Epithelial cell of proximal tubule (primary cell): ENCODE measurements around the gene ZNF714. TPM values are rescaled to one million over a fixed set of nuclear protein-coding genes. Genes with fewer than 3 reads are reported as not detected.

Experiments used
- DNase-seq: peaks from one replicate; pipeline ENCODE4 v3.0.0-alpha.2; 2011; ENCODE audit warnings: low read depth
- H3K4me3 ChIP-seq: 2 replicates; pipeline ENCODE4 v1.5.1; 2011; ENCODE audit warnings: low read depth, mild to moderate bottlenecking, low read length
- total RNA-seq: library from RNA; depleted of rRNA; stranded (reverse); fragments of >200 nt; gene quantifications from 2 replicates; pipeline ENCODE4 v1.2.3, GENCODE V29; 2015
- TF ChIP-seq, protein P1 (sequence below): conservative IDR thresholded peaks from 2 replicates; pipeline ENCODE4 v1.5.1; 2012; ENCODE audit warnings: low read depth, mild to moderate bottlenecking, low read length

ZNF714 gene
- total RNA-seq, 1 donor from 2014 or later: 7.6 TPM

DNA sequence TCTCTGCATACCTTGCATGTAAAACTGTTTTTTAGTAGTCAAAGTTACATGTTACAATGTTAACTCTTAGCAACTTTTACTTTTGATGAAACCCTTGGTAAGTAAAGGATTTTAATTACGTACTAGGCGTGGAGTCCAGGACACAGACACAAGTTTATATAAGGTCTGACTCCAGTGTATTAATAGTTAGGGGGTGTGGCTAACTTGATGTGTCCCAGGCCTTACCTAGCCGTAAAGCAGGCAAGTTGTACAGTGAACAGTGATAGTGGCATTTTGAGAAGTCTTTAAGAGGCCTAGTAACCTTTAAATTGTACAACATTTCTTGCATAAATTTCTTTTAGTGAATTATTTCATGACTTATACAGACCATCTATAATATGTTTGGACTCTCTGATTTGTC lies 5.9 kb downstream of the ZNF714 start:
- H3K4me3 ChIP-seq: no peak overlapping the region
- no peak for DNase-seq
- TF ChIP-seq, protein P1, sequence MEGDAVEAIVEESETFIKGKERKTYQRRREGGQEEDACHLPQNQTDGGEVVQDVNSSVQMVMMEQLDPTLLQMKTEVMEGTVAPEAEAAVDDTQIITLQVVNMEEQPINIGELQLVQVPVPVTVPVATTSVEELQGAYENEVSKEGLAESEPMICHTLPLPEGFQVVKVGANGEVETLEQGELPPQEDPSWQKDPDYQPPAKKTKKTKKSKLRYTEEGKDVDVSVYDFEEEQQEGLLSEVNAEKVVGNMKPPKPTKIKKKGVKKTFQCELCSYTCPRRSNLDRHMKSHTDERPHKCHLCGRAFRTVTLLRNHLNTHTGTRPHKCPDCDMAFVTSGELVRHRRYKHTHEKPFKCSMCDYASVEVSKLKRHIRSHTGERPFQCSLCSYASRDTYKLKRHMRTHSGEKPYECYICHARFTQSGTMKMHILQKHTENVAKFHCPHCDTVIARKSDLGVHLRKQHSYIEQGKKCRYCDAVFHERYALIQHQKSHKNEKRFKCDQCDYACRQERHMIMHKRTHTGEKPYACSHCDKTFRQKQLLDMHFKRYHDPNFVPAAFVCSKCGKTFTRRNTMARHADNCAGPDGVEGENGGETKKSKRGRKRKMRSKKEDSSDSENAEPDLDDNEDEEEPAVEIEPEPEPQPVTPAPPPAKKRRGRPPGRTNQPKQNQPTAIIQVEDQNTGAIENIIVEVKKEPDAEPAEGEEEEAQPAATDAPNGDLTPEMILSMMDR: no peak

DNA sequence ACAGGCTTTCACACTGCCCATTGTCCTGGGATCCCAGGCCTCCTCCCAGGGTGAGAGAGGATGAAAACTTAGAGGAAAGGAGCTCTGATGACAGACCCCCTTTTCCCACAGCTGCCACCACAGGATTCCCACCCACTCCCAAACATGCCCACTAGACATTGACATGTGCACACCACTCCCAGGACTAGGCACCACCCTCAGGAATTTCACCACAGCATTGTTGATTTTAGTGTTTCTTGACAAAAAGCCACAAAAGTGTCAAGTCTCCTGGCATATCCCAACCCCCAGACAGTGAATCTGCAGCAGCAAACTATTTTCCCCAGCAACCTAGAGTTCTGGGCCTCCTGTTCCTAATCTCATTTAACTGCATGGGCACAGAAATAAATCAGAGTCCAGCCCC lies 10.1 kb downstream of the ZNF714 start:
- TF ChIP-seq, protein P1: no peak
- no peak overlapping the region for H3K4me3 ChIP-seq
- DNase-seq: no peak

DNA sequence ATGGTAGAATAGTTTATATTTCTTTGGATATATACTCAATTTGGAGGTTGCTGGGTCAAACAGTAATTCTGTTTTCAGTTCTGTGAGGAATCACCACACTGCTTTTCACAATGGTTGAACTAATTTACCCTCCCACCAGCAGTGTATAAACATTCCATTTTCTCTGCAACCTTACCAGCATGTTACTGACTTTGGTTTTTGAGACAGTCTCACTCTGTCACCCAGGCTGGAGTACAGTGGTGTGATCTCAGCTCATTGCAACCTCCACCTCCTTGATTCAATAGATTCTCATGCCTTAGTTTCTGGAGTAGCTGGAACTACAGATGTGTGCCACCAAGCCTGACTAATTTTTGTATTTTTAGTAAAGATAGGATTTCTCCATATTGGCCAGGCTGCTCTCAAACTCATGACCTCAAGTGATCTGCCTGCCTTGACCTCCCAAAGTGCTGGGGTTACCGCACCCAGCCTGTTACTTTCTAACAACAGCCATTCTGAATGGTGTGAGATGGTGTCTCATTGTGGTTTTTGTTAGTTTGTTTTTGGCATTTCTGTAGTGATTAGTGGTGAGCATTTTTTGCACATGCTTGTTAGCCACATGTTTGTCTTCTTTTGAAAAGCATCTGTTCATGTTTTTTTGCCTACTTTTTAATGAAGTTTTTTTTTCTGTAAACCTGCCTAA lies 12.5 kb downstream of the ZNF714 start:
- no peak for DNase-seq
- TF ChIP-seq, protein P1: no peak
- no peak overlapping the region for H3K4me3 ChIP-seq

DNA sequence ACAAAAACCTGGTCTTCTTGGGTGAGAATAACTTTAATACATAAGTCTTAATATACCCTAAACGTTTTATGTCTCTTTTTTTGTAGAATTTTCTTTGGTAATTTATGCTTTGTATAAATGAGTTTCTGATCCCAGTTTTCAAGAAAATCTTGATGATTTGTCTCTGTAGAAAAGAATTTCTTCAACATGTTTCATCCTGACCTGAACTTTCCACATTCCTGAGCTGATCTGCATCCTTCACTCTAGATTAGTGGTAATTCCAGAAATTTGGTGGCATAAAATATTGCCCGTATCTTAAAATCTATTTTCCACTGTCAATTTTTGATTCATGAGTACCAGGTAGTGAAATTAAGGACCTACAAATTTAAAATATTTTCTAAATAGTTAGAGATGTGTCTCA lies 16.3 kb downstream of the ZNF714 start:
- no peak overlapping the region for H3K4me3 ChIP-seq

DNA sequence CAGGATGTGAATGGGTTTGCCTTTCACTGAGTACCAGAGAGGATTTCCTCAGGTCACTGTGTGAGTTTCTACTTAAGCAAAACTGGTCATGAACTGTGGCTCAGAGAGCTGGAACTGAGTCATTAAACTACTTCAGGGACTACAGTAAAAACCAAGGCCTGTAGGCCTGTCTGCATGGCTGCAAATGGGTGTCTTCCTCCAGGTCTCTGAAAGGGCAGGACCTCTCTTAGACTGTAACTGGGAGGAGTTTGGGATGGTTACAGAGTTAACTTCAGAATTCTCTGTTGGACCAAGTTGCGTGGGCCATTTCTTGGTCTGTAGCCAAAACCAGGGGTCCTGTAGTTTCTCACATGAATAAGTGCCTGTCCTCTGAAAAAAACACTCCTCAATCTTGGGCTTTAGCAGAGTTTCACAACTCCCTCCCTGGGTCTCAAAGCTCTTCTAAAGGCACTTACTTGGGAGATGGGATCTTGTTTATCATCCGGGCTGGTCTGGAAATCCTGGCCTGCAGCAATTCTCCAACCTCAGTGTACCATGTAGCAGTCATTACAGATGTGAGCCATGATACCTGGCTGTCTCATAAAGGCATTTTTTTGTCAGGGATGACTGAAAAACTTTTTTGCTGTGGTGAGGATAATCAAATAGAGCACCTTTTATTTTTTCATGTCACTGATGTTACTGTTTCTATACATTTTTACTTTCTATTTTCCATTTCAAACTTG lies 19.7 kb downstream of the ZNF714 start:
- no peak overlapping the region for H3K4me3 ChIP-seq
- TF ChIP-seq, protein P1: no peak
- no peak for DNase-seq

More for the DNA sequence above, 16.3 kb downstream of the ZNF714 start:
- DNase-seq: no peak
- TF ChIP-seq, protein P1: no peak

DNA sequence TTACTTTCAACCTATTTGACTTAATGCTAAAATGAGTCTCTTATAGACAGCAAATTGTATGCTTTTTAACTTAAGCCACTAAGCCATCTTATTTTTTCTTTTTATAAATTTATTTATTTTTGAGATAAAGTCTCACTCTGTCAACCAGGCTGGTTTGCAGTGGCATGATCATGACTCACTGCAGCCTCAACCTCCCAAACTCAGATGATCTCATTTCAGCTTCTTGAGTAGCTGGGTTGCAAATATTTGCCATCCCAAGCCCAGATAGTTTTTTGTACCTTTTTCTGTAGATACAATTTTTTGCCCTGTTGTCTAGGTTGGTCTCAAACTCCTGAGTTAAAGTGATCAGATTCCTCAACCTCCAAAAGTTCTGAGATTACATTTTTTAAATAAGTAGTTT lies 27.1 kb downstream of the ZNF714 start:
- no peak for DNase-seq
- TF ChIP-seq, protein P1: no peak

DNA sequence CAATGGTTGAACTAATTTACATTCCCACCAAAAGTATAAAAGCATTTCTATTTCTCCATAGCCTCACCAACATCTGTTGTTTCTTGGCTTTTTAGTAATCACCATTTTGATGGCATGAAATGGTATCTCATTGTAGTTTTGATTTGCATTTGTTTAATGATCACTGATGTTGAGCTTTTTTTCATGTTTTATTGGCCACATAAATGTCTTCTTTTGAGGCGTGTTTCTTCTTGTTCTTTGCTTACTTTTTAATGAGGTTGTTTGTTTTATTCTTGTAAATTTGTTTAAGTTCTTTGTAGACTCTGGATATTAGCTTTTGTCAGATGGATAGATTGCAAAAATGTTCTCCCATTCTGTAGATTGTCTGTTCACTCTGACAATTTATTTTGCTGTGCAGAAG lies 28.2 kb downstream of the ZNF714 start:
- DNase-seq: no peak
- TF ChIP-seq, protein P1: no peak
- no peak overlapping the region for H3K4me3 ChIP-seq

More for the DNA sequence above, 27.1 kb downstream of the ZNF714 start:
- no peak overlapping the region for H3K4me3 ChIP-seq
